GM18951 (cell line): ENCODE results near the gene ETNK2.

Experiments
- POLR2A ChIP-seq: IDR thresholded peaks from 4 replicates; pipeline ENCODE4 v1.6.1; 2011; ENCODE audit warnings: mild to moderate bottlenecking; ENCODE audit not compliant: insufficient read length, insufficient read depth; ENCODE audit errors: extremely low read depth
- in situ Hi-C: fragments of 300-500 bp; cut with MboI; formaldehyde crosslinking; loops from one replicate; pipeline ENCODE4 v1.12.0; 2022; ENCODE audit warnings: low sequenced_read_pairs, mixed read lengths, inconsistent platforms; ENCODE audit not compliant: unreplicated experiment

ETNK2 gene

DNA sequence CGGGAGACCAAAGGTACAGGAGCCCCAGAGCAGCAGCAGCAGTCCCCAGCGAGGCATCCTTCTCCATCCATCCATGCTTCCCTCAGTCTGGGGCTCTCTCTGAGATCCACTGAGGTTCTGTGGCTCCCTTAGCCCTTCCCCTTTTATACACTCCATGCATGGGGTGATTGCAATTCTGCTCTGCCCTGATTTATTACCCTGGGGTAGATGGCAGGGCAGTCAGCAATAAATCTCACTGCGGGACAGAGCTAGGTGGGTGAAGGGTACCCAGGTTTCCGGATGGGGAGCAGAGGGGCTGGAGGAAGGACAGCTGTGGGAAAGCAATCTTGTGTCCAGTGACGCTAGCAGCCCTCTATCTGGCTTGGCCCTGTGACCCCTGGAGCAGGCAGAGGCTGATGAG is 14.4 kb upstream of the ETNK2 start, which contains the start of gene REN:
Gene REN, minus strand, starts transcription at position 119 of the 400 bp plus-strand sequence. Its CDS starts 44 bp downstream, at position 75.
- in situ Hi-C loops = loop anchor here (10.0 kb wide), 1 partner anchor 209 kb away; no protein-coding TSS in a partner anchor
- no peak for TF ChIP-seq POLR2A

DNA sequence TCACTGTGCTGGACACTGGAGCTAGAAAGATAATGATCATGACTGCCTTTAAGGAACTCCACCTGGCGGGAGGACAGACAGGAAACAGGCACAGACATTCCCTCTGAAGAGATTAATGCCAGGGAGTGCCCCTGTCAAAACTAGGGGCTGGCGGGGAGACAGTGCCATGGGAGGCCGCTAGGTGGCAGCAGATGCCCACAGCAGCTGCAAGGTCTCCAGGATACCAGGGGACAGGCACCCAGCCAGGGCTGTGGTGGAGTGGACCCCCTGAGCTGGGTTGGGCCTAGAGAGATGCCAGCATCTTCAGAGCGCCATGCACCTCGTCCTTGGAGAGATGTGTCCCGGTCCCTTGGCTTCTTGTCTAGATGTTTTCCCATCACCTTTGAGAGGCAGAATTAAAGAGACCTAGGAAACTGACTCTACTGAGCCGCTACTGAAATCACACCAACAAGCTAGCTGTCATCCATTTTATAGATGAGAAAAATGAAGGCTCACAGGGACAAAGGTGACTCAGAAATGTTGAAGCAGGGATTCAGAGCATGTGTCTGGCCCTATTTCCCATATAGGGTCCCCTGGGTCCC is 10.7 kb upstream of the ETNK2 start:
- in situ Hi-C loops = loop anchor here (10.0 kb wide), 1 partner anchor 212 kb away; no protein-coding TSS in a partner anchor
- no peak for TF ChIP-seq POLR2A

DNA sequence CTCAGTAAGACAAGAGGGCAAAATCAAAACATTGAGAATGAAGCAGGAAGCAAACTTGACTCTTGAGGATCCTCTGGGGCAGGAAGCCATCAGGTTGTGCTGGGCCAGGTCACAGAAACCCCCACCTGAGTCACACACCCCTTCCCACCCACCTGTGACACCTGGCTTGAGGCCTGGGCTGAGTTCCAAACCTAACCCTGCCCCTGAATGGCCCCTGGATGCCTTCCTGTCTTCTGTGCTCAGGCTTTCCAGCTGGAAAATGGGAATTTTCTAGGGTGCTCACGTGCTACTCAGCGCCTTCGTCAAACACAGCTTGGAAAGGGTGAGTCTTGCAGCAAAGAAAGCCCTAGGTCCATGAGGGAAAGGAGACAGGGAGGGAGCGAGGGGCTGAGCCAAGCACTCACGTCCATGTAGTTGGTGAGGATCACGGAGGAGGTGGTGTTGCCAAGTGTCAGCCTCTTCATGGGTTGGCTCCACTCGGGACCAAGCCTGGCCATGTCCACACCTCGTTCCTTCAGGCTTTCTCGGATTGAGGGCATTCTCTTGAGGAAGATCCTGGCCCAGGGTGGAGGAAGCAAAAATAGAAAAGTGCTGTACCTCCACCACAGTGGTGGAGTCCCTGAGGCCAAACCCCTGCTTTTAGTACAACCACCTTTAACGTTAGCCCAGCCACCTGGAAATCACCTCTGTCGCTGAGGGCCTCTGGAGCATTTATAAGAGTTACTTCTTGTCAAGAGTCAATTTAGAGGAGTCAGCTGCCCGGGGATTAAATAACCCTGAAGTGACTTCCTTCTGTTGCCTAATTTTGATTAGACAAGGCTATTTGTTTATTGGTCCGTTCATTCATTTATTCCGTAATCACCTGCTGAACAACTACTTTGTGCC is 10.0 kb upstream of the ETNK2 start:
- no peak for TF ChIP-seq POLR2A
- in situ Hi-C loops = loop anchor here (10.0 kb wide), 1 partner anchor 213 kb away; no protein-coding TSS in a partner anchor

DNA sequence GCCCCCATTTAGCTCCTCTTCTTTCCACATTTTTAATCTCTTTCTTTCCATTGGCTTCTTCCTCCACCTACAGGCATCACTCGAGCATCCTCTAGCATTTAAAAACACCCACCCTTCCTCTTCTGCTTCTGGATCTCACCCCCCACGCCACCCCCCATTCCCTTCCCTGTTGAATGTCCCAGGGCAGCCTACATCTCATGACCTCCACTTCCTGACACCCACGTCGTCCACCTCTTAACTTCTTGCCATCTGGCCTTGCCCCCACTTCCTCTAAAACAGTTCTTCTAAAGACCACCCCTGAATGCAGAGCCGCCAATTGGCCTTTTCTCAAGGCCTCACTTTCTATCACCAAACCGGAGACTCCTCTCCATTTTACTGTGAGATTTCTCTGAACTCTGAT is 6.1 kb upstream of the ETNK2 start:
- in situ Hi-C loops = no loop called here
- no peak for TF ChIP-seq POLR2A

DNA sequence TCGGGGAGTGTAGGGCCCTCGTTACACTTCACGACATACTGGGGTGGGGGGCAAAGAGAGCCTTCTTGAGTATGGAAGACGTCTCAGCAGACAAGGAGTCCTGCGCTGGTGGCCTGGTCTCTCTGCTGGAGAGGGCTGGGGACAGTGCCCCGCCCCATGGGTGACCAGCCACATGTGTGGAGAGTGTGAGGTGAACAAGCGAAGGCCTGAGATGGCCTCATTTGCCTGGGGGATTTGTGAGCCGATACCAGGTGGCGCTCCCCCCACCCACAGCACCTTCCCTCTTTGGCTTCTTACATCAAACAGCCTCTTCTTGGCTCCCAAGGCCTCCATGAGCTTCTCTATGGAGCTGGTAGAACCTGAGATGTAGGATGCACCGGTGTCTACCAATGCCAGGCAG is 4.0 kb upstream of the ETNK2 start:
- in situ Hi-C loops = no loop called here
- TF ChIP-seq POLR2A = no peak

DNA sequence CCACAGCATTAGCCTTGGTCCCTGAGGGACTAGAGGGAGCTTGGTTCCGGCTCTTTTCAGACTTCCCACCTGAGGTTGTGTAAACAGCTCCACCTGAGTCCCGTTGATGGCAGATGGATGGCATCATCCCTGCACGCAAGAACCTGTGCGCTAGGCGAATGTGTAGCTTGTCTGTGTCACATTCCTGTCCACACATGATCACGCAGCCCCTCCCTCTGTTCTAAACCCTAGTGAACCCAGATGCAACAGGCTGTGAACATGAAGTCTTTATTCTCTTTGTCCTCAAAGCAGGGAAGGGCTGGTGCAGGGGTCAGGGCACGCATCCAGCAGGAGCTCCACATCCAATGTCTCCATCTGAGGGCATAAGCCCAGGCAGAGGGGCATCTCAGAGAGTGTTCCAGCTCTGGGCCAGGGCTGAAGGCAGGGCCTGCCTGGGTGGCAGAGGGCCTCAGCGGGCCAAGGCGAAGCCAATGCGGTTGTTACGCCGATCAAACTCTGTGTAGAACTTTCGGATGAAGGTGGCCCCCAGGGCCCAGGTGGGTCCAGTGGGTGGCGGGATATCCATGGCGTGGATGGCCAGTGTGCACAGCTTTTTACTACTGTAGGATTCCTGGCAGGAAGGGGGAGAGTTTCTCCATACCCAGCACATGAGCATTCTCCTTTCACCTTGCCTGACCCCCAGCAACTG is 2.9 kb upstream of the ETNK2 start:
- TF ChIP-seq POLR2A = no peak
- in situ Hi-C loops = no loop called here

DNA sequence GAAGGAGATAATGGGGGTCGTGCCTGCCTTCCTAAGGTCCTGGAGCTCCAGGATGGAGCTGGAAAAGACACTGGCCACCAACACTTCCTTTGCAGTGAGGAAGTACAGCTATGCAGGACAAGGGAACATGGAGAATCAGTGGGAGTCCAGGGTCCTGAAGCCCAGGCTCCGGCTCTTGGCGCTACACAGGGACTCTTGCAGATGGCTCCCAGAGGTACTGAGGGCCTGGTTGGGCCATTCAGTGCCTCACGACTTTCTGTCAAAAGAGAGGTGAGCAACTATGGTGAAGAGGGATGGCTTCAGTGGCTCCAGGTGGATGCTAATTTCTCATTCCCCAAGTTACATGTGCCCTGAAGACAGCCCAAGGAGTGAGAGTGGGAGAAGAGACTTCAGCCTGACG is 1.8 kb upstream of the ETNK2 start:
- no peak for TF ChIP-seq POLR2A
- in situ Hi-C loops = no loop called here

DNA sequence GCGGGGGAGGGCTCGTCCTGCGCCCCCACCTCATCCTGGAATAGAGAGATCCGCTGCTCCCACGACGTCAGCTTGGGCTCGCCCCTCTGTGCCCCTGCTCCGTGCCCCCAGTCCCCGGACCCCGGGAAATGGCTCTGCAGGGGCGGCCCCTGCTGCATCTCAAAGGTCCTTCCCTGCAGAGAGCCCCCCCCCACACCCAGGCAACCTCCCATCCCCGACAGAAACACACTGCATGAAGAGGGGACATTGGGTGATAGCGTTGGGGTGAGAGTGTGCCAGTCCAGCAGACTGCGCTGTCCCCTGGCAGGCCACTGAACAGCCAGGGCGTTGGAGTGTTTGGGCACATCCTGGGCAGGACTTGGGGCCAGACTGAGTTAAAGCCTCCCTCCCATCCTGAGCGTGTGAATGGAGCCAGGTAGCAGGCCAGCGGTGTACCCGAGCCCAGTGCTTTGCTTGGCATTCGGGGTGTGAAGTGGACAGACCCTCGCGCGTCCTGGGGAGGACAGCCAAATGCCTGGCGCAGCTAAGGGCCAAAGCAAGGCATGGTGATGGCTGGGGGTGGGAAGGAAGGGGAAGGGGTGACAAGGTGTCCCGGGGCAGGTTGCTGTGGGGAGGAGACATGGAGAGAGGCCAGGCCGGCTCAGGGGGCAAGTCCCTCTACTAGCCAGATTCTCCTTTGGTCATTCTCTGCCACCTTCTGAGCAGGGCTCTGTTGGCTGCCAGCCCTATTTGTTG is 633 bp upstream of the ETNK2 start:
- no peak for TF ChIP-seq POLR2A

DNA sequence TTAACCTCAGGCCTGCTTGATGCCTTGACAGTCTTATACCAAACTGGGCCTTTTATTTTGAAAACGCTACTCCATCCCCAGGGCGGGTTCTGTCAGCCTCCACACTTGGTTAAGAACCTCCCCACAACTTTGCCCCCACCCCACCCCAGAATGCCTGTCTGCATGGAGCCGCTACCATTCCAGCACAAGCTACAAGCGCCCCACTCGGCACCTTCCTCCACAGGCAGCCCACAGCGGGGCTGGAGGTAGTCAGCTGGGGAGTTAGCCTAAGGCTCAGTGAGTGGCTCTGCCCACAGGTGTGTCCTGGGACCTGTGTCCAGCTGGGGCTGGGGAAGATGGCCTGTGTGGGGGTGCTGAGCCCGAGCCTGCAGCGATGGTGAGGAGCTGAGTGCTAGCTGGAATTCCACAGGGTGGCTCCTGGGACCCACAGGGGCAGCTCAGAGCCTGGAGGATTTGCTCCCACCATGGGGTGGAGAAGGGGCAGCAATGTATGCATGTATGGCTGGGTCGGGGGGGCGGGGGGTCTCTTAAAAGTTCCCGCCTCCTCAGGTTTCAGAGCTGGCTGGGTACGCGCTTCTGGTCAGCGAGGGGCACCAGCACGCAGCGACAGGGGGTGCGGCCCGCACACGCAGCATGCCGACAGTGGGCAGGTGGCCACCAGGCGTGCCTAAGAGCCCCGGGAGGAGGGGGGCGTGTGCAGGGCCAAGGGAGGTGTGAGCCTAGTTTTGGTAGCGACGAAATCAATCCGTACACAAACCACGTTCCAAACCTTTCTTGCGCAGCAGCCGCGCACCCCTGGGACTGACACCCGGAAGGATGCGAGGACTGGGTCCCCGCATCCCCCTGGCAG is 917 bp downstream of the ETNK2 start:
- in situ Hi-C loops = no loop called here
- TF ChIP-seq POLR2A = no peak

More for the DNA sequence above, 633 bp upstream of the ETNK2 start:
- in situ Hi-C loops = no loop called here

DNA sequence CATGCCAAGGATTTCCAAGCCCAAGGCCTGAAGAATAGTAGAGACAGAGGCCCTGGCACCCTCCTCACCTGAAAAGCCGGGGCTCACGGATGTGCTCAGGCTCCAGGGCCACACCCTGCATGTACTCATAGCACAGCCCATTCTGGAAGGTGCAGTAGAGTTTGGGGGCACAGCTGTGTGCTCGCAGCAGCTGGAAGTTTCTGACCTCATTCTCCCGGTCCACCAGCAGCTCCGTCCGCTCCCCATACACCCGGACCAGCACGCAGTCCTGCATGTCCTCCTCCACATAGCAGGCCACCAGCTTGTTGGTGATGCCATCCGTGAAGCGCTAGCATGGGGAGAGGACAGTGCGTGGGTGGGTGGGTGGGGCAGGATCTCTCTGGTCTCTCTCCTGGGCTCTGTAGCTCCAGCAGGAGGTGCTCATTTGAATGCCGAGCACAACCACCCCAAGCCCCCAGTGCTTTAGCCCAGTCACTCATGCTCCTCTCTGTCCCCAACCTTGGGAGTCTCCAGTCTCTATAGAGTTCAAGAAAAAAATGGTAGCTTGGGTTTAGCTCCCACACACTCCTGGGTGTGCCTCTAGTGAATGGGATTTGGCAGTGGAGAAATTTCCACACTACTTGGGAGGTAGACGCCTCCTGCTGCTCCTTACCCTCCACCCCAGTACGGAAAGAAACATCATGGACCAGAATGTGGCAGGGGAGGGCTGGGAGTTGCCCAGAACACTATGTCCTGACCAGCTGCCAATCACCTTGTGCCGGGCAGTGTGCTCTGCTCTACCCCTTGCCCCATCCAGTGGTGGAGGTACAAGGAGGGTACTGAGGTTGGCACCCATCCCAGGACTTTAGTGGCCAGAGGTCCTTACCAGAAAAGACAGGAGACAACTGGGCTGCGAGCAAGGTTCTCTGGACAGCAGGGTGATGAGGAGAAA is 1.9 kb downstream of the ETNK2 start:
- in situ Hi-C loops = no loop called here
- TF ChIP-seq POLR2A = no peak

DNA sequence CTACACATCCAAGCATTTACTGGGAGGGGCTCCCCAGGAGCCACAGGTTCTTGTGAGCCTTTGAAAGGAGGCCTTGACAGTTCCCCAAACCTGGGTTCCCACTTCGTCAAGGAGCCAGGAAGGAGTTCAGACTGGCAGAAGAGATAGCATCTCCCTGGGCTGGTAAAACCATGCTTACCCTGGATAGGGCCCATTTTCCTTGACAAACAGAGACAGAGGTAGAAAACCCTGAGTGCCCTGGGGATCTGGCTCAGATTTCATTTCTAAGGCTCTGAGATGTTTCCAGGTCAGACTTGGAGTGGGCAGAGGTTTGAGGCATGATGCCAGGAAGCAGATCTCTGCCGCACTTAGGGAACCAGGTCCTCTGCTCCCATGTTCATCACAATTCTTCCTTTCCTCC is 2.7 kb downstream of the ETNK2 start:
- in situ Hi-C loops = no loop called here
- TF ChIP-seq POLR2A = no peak
